Measurements from ENCODE around the gene BDKRB2. TPM values are rescaled to one million over a fixed set of nuclear protein-coding genes. Genes with fewer than 3 reads are reported as not detected.

Gene BDKRB2
- total and polyA plus RNA-seq, 2 of the 8 experiments (the other 6 are each of a cell fraction or from before 2014, with no cell fraction given) = 0.13 to 0.21 TPM

DNA sequence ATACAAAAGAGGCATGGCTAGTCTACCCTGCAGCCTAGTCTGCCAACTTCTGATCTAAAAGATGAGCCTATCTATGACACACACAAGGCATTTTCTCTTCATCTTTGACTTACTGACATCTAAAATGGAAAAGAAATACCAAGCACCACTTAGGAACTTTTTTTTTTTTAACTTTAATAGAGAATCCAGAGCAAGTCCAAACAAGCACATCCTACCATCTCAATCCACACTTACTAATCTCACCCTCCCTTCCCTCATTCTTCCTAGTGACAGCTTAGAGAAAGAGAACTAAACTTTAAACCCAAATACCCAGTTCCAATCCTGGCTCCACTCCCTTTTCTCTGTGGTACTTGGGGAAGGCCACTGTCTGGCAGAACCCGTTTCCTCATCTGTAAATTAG is 83.2 kb downstream of the BDKRB2 start:
- TF ChIP-seq SIRT6 (IDR thresholded peaks at IDR 0.05; ENCODE audit: low read length) (no peak), MAFK (IDR thresholded peaks at IDR 0.05; ENCODE audit: low read depth, low read length) (no peak), SP4 (IDR thresholded peaks at IDR 0.05; ENCODE audit: low read length) (no peak), EGR1 (IDR thresholded peaks at IDR 0.05; ENCODE audit: borderline replicate concordance, low read depth, low read length) (no peak), CTBP2 (IDR thresholded peaks at IDR 0.05; ENCODE audit: borderline replicate concordance, insufficient read depth, insufficient read length, low read length) (no peak), SRF (IDR thresholded peaks at IDR 0.05; ENCODE audit: low read depth, low read length) (no peak), SP1 (IDR thresholded peaks at IDR 0.05; ENCODE audit: low read depth, low read length) (no peak), TCF12 (IDR thresholded peaks at IDR 0.05; ENCODE audit: low read depth, low read length) (no peak)
- TF ChIP-seq, protein P1, sequence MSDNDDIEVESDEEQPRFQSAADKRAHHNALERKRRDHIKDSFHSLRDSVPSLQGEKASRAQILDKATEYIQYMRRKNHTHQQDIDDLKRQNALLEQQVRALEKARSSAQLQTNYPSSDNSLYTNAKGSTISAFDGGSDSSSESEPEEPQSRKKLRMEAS (IDR thresholded peaks at IDR 0.05) = no peak
- Histone ChIP-seq H3K18ac (ENCODE audit: extremely low read depth, low read length) (no peak overlapping the region), H2BK5ac (ENCODE audit: low read depth, low read length) (no peak overlapping the region), H3K23me2 (ENCODE audit: low read depth, low read length) (no peaks in the 10 kb centered on the region; the same call in 1 of the 2 replicates), H2BK20ac (ENCODE audit: low read length) (no peak overlapping the region), H3K56ac (replicated peaks; ENCODE audit: insufficient read length, low read depth, low read length) (no peak overlapping the region), H3K4me2 (ENCODE audit: insufficient read depth in 1 of 2, low read depth in 2 of 2, low read length in 2 of 2) (no peak overlapping the region), H3K14ac (ENCODE audit: insufficient read length) (no peak overlapping the region), H3K79me2 (ENCODE audit: control insufficient read depth in 1 of 2, insufficient read depth in 2 of 2, low read length in 2 of 2) (no peaks in the 10 kb centered on the region), H3K23ac (ENCODE audit: insufficient read length) (no peak overlapping the region), H2AFZ (ENCODE audit: low read length) (no peak overlapping the region), H3K79me1 (ENCODE audit: low read depth, low read length) (no peaks in the 10 kb centered on the region), H3K27ac (ENCODE audit: low read depth, low read length) (no peak overlapping the region), H3K4ac (replicated peaks; ENCODE audit: insufficient read length, low read depth, low read length) (no peak overlapping the region), H2BK12ac (ENCODE audit: low read depth, low read length) (no peak overlapping the region), H3K9ac (replicated peaks in 1 of 4; ENCODE audit: extremely low read depth in 1 of 4, low read depth in 3 of 4, low read length in 3 of 4) (no peak overlapping the region), H3K36me3 (ENCODE audit: control insufficient read depth in 2 of 4, insufficient read depth in 4 of 4, low read length in 3 of 4) (peaks cover 2 to 26% (median 10%) of the 10 kb centered on the region in 4 experiments; a peak in 6 of 8 replicates), H2BK120ac (replicated peaks; ENCODE audit: low read depth, low read length) (no peak overlapping the region), H4K5ac (ENCODE audit: insufficient read length, low read depth, low read length) (no peak overlapping the region), H4K91ac (replicated peaks; ENCODE audit: insufficient read length, low read length) (no peak overlapping the region), H3K9me3 (ENCODE audit: insufficient read depth in 2 of 2, low read depth in 1 of 2, low read length in 1 of 2) (no peaks in the 10 kb centered on the region), H2AK5ac (ENCODE audit: low read depth, low read length) (no peak overlapping the region), H4K20me1 (replicated peaks in 1 of 2; ENCODE audit: control insufficient read depth in 1 of 2, insufficient read depth in 2 of 2, low read length in 2 of 2) (no peaks in the 10 kb centered on the region), H3K27me3 (replicated peaks in 1 of 4; ENCODE audit: control insufficient read depth in 3 of 4, extremely low read depth in 1 of 4, insufficient read depth in 3 of 4, low read length in 3 of 4) (no peaks in the 10 kb centered on the region), H3K4me3 (ENCODE audit: extremely low read depth in 1 of 4, insufficient read depth in 2 of 4, low read depth in 3 of 4, low read length in 4 of 4) (no peak overlapping the region), H3K4me1 (replicated peaks in 1 of 4; ENCODE audit: control insufficient read depth in 3 of 4, insufficient read depth in 4 of 4, low read length in 3 of 4) (no peaks in the 10 kb centered on the region), H4K8ac (ENCODE audit: extremely low read depth, insufficient read depth, low read length) (no peak overlapping the region), H2BK15ac (ENCODE audit: low read length) (no peak overlapping the region)
- POLR2A ChIA-PET (ENCODE audit: partially characterized antibody) = no interaction called here
- CTCF ChIA-PET (ENCODE audit: partially characterized antibody) = interaction anchor here (0.6 to 1.2 kb wide), 4 partner anchors 12 to 215 kb away, joined by 3 to 4 read pairs (median 4); no protein-coding TSS in a partner anchor
- FAIRE-seq (no peak), DNase-seq (ENCODE audit: low read depth in 1 of 2, low spot score in 2 of 2) (no peak)
- WGBS, 2 experiments (ENCODE audit: extremely low coverage in 1 of 2, insufficient coverage in 1 of 2, insufficient read length in 1 of 2, insufficient replicate concordance in 2 of 2, low coverage in 1 of 2, low lambda C conversion rate in 2 of 2, missing lambda C conversion rate in 1 of 2) = 100% methylated on average over 1 of the region's 1 CpG; no CpG with 5 or more reads in 1 of the 2 experiments

Data from H1 (cell line).